Peyer's patch (tissue), 4 donors: Measurements from ENCODE around the gene NDUFA13. TPM values are rescaled to one million over a fixed set of nuclear protein-coding genes. Genes with fewer than 3 reads are reported as not detected.

Experiments
- DNase-seq, 3 donors: peaks; one replicate each; pipeline ENCODE4 v3.0.0-alpha.2; 2017 to 2019
- H3K27ac ChIP-seq, 4 donors: fragments of 200-600 bp; sonication (generic); one replicate each; pipeline ENCODE4 v1.5.1; 2016 to 2019
- H3K27me3 ChIP-seq, 2 donors: fragments of 200-600 bp; sonication (generic); one replicate each; pipeline ENCODE4 v1.5.1; 2019
- H3K36me3 ChIP-seq, 3 donors: fragments of 200-600 bp; sonication (generic); one replicate each; pipeline ENCODE4 v1.5.1; 2016 to 2019
- H3K4me1 ChIP-seq, 4 donors: fragments of 200-600 bp; sonication (generic); one replicate each; pipeline ENCODE4 v1.5.1; 2016 to 2019
- H3K4me3 ChIP-seq, 4 donors: fragments of 200-600 bp; sonication (generic); 1 replicate in 3 of 4; 2 replicates in 1 of 4; pipeline ENCODE4 v1.5.1; 2016 to 2019; ENCODE audit warnings: mild to moderate bottlenecking in 1 of 4
- H3K9me3 ChIP-seq, 4 donors: fragments of 200-600 bp; sonication (generic); one replicate each; pipeline ENCODE4 v1.5.1; 2016 to 2019; ENCODE audit warnings: mild to moderate bottlenecking in 1 of 4
- POLR2A ChIP-seq, 2 donors: fragments of 450-650 bp; IDR thresholded peaks; one replicate each; pipeline ENCODE4 v1.5.1; 2017; ENCODE audit warnings: antibody characterized with exemption in 2 of 2, mild to moderate bottlenecking in 2 of 2, moderate library complexity in 2 of 2
- total RNA-seq, 4 donors: library from RNA; depleted of rRNA; stranded (reverse); fragments of >200 nt; gene quantifications; one replicate each; pipeline ENCODE4 v1.1.0, GENCODE V29; 2016
- TF ChIP-seq, protein P1 (sequence below), 6 experiments: fragments of 450-650 bp in 4 of 6; fragments of 200-600 bp in 2 of 6; sonication (generic) in 1 of 6; IDR thresholded peaks; one replicate each; pipeline ENCODE4 v1.5.1; 2017 to 2019; ENCODE audit warnings: antibody characterized with exemption in 6 of 6, mild to moderate bottlenecking in 3 of 6, moderate library complexity in 1 of 6

NDUFA13 gene
- total RNA-seq, 4 donors from 2014 or later, result 40.7 to 188 (median 126) TPM

DNA sequence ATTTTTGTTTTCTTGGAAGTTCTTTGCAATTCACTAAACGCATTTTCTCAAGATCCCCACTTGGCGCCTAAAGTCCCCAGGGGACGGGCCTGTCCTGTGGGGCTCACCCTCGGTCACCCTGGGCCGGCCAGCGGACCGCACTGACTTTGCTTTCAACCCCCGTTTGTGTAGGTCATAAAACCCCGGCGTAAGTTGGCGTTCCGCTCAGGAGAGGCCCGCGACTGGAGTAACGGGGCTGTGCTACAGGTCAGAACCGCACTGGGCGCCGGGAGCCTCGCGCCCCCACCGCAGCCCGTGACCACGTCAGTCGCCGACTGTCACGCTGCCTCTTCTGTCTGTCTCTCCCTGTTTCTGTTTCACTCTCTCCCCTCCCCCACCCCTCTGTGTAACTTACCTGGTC, 14.2 kb upstream of the NDUFA13 start:
- TF ChIP-seq POLR2A (IDR thresholded peaks at IDR 0.05), result no peak
- TF ChIP-seq, protein P1, sequence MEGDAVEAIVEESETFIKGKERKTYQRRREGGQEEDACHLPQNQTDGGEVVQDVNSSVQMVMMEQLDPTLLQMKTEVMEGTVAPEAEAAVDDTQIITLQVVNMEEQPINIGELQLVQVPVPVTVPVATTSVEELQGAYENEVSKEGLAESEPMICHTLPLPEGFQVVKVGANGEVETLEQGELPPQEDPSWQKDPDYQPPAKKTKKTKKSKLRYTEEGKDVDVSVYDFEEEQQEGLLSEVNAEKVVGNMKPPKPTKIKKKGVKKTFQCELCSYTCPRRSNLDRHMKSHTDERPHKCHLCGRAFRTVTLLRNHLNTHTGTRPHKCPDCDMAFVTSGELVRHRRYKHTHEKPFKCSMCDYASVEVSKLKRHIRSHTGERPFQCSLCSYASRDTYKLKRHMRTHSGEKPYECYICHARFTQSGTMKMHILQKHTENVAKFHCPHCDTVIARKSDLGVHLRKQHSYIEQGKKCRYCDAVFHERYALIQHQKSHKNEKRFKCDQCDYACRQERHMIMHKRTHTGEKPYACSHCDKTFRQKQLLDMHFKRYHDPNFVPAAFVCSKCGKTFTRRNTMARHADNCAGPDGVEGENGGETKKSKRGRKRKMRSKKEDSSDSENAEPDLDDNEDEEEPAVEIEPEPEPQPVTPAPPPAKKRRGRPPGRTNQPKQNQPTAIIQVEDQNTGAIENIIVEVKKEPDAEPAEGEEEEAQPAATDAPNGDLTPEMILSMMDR (IDR thresholded peaks at IDR 0.05), result no peak
- peaks cover 0 to 98% (median 0%) of the 10 kb centered on the region in 3 donors for H3K36me3 ChIP-seq
- H3K4me3 ChIP-seq, result no peak overlapping the region
- H3K9me3 ChIP-seq, result no peaks in the 10 kb centered on the region
- DNase-seq, result no peak
- H3K4me1 ChIP-seq, result no peaks in the 10 kb centered on the region
- H3K27me3 ChIP-seq, result no peaks in the 10 kb centered on the region
- H3K27ac ChIP-seq, result no peak overlapping the region

DNA sequence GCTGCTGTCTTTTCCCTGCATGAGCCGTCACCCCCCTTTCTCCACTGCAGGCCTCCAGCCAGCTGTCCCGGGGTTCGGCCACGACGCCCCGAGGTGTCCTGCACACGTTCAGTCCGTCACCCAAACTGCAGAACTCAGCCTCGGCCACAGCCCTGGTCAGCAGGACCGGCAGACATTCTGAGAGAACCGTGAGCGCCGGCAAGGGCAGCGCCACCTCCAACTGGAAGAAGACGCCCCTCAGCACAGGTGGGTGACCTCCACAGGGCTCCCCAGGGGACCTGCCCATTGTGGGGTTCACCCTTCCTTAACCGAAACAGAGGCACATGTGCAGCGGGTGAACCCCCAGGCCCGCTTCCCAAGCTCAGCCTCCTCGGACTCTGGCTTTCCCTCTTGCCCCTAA, 13.7 kb upstream of the NDUFA13 start:
- no peak overlapping the region for H3K4me3 ChIP-seq
- H3K27ac ChIP-seq, result no peak overlapping the region
- DNase-seq, result no peak
- peaks cover 0 to 98% (median 0%) of the 10 kb centered on the region in 3 donors for H3K36me3 ChIP-seq
- TF ChIP-seq, protein P1 (IDR thresholded peaks at IDR 0.05), result no peak
- no peak for TF ChIP-seq POLR2A (IDR thresholded peaks at IDR 0.05)
- H3K27me3 ChIP-seq, result no peaks in the 10 kb centered on the region
- no peaks in the 10 kb centered on the region for H3K9me3 ChIP-seq
- H3K4me1 ChIP-seq, result no peaks in the 10 kb centered on the region

DNA sequence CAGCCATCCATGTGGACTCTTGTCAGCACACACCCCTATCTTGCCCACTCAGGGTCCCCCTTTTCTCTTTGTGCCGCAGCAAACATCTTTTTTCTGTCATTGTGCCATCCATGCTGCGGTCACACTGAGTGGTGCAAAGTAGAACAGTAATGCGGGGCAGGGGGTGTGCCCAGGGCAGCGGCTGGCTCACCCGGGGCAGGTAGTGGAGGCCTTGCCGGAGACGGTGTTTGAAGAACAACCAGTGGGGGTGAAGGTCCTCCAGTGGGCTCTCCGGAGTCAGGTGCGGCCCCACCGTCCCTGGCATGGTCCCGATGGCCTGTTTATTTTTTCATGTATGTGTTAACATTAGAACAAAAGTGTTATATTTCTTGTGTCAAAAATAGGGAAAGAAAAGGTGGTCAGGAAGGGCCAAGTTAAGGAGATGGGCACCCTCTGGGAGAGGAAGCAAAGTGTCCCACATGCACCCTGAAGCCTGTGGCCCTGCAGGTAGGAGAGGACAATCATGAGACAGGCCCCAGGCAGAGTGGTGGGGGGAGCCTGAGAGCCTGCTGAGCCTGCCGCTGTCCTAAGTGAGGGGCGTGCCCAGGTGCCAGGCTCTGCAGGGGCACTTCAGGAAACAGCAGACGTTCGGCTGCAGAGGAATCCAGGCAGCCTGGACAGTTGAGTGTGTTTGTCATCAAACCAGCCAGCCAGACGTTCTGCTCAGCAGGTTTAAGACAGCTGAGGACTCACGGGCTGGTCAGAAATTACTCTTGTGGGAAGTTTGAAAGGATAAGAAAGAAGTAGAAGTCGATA, 13.0 kb upstream of the NDUFA13 start:
- Histone ChIP-seq H3K36me3 (peaks cover 0 to 98% (median 0%) of the 10 kb centered on the region in 3 donors), H3K4me1 (no peaks in the 10 kb centered on the region), H3K27me3 (no peaks in the 10 kb centered on the region), H3K9me3 (no peaks in the 10 kb centered on the region), H3K27ac (no peak overlapping the region), H3K4me3 (no peak overlapping the region)
- DNase-seq, result no peak
- TF ChIP-seq POLR2A (IDR thresholded peaks at IDR 0.05), result no peak
- TF ChIP-seq, protein P1 (IDR thresholded peaks at IDR 0.05), result no peak

DNA sequence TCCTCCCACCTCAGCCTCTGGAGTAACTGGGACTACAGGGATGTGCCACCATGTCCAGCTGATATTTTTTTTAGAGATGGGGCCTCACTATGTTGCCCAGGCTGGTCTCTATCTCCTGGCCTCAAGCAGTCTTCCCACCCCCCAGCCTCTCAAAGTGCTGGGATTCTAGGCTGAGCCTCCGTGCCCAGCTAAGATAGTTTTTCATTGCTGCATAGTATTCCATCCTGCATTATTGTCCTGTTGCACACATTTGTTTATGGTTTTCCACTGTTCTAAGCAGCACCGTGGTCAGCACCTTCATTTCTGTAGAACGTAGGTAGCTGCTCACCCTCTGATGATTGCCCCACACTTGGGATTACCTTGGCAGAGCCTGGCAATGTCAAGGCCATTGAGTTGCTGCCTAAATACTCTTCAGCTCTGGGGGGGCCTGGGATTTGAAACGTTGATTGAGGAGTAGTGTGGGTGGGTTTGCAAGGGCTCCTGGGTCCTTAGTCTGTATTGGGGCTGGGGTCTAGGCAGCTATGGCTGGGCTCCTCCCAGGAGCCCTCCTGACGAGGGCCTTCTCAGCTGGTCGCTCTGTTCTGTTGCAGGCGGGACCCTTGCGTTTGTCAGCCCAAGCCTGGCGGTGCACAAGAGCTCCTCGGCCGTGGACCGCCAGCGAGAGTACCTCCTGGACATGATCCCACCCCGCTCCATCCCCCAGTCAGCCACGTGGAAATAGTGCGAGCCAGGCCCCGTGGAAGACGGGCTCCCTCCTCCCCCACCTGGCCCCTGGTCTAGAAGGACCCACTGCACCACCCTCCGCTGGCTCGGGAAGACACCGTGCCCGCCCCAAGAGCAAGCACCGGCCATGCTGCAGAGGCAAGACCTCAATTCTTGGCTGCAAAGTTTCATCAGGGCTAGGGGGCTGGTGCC, 11.0 kb upstream of the NDUFA13 start:
- no peak overlapping the region for H3K27ac ChIP-seq
- no peak overlapping the region for H3K4me3 ChIP-seq
- DNase-seq, result no peak
- peaks cover 0 to 79% (median 0%) of the 10 kb centered on the region in 3 donors for H3K36me3 ChIP-seq
- H3K4me1 ChIP-seq, result no peaks in the 10 kb centered on the region
- no peak for TF ChIP-seq POLR2A (IDR thresholded peaks at IDR 0.05)
- H3K9me3 ChIP-seq, result no peaks in the 10 kb centered on the region
- H3K27me3 ChIP-seq, result no peaks in the 10 kb centered on the region

DNA sequence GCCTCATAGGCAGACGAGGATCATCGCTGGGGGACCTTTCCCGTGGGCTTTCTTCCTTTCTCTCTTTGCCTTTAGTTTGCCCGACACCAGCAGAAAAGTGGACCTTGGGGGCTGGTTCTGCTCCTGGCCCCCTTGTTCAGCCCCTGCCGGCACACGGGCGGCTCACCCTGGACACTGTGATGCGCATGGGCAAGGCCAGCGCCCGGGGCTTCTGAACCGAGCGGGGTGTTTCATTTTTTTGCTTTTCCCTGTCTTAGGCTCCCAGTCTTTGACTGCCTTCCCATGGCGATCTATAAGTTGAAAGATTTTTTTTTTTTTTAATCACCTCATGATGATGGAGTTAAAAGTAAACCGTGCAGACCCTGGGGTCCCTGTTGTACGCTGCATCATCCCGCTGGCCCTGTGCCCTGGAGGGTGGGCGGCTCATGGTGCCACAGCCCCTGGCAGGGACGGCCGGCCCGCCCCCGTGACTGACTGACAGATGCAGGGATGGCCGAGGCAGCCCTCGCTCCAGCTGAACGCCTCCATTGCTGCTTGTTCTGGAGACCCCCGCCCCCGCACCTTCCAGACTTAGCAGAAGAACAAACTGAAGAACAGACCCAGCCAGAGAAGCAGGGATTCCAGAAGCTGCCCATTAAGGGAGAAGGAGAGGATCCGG, 10.2 kb upstream of the NDUFA13 start:
- peaks cover 0 to 71% (median 0%) of the 10 kb centered on the region in 3 donors for H3K36me3 ChIP-seq
- TF ChIP-seq, protein P1 (IDR thresholded peaks at IDR 0.05), result no peak
- no peak for TF ChIP-seq POLR2A (IDR thresholded peaks at IDR 0.05)
- H3K27ac ChIP-seq, result no peak overlapping the region
- no peaks in the 10 kb centered on the region for H3K27me3 ChIP-seq
- no peaks in the 10 kb centered on the region for H3K4me1 ChIP-seq
- no peak for DNase-seq
- H3K4me3 ChIP-seq, result no peak overlapping the region
- H3K9me3 ChIP-seq, result no peaks in the 10 kb centered on the region
